Hepatocyte (in vitro differentiated cells): ENCODE measurements around the gene DIS3. TPM values are rescaled to one million over a fixed set of nuclear protein-coding genes. Genes with fewer than 3 reads are reported as not detected.
"Not testable (repeated sequence)": the region's sequence is repeated elsewhere in the genome, so short reads cannot be mapped to it uniquely, and the experiment has no call there.

ENCODE experiments used
- DNase-seq: peaks from one replicate; pipeline ENCODE4 v3.0.0-alpha.2; 2016; ENCODE audit warnings: low spot score
- H2AFZ ChIP-seq: fragments of 200-600 bp; sonication (generic); 2 replicates; pipeline ENCODE4 v1.6.0; 2016; ENCODE audit warnings: antibody characterized with exemption, mild to moderate bottlenecking
- H3K27ac ChIP-seq: fragments of 200-600 bp; sonication (generic); 2 replicates; pipeline ENCODE4 v1.5.1; 2016; ENCODE audit warnings: mild to moderate bottlenecking
- H3K27me3 ChIP-seq: fragments of 200-600 bp; sonication (generic); 2 replicates; pipeline ENCODE4 v1.6.1; 2016
- H3K36me3 ChIP-seq: fragments of 200-600 bp; sonication (generic); replicated peaks from 2 replicates; pipeline ENCODE4 v1.5.1; 2016; ENCODE audit warnings: low read depth; ENCODE audit not compliant: insufficient read depth
- H3K4me1 ChIP-seq: fragments of 200-600 bp; sonication (generic); 2 replicates; pipeline ENCODE4 v1.5.1; 2016; ENCODE audit warnings: mild to moderate bottlenecking, moderate library complexity; ENCODE audit not compliant: insufficient read depth
- H3K4me2 ChIP-seq: fragments of 200-600 bp; sonication (generic); 2 replicates; pipeline ENCODE4 v1.6.0; 2016
- H3K4me3 ChIP-seq: fragments of 200-600 bp; sonication (generic); 2 replicates; pipeline ENCODE4 v1.5.1; 2016; ENCODE audit warnings: mild to moderate bottlenecking
- H3K79me2 ChIP-seq: fragments of 200-600 bp; sonication (generic); 2 replicates; pipeline ENCODE4 v1.6.0; 2017; ENCODE audit warnings: mild to moderate bottlenecking
- H3K9me2 ChIP-seq: fragments of 200-600 bp; sonication (generic); replicated peaks from 2 replicates; pipeline ENCODE4 v1.6.0; 2017; ENCODE audit warnings: mild to moderate bottlenecking; ENCODE audit not compliant: insufficient read depth
- H3K9me3 ChIP-seq: fragments of 200-600 bp; sonication (generic); 2 replicates; pipeline ENCODE4 v1.5.1; 2016; ENCODE audit warnings: low read depth, mild to moderate bottlenecking
- H4K20me1 ChIP-seq: fragments of 200-600 bp; sonication (generic); 2 replicates; pipeline ENCODE4 v1.6.0; 2016; ENCODE audit warnings: mild to moderate bottlenecking; ENCODE audit not compliant: insufficient read depth, poor library complexity, severe bottlenecking
- EZH2 ChIP-seq: fragments of 200-600 bp; sonication (generic); IDR thresholded peaks from 2 replicates; pipeline ENCODE4 v1.6.1; 2016; ENCODE audit warnings: antibody characterized with exemption, mild to moderate bottlenecking, borderline replicate concordance
- EZH2phosphoT487 ChIP-seq: fragments of 200-600 bp; sonication (generic); IDR thresholded peaks from one replicate; pipeline ENCODE4 v1.6.1; 2018; ENCODE audit warnings: antibody characterized with exemption, mild to moderate bottlenecking, low read depth, moderate library complexity; ENCODE audit not compliant: unreplicated experiment, severe bottlenecking
- WGBS: methylation state at CpG from one replicate; pipeline ENCODE4 v1.1.6; 2016; ENCODE audit warnings: low lambda C conversion rate; ENCODE audit errors: missing lambda C conversion rate; 5-methylcytosine and 5-hydroxymethylcytosine counted together
- polyA plus RNA-seq: library from polyadenylated mRNA; unstranded; fragments of >200 nt; fragmentation: Nextera tagmentation; extraction: Ambion mirVana; gene quantifications from 2 replicates; pipeline ENCODE4 v1.2.1, GENCODE V29; 2016
- total RNA-seq: library from RNA; depleted of rRNA; stranded (reverse); fragments of >200 nt; gene quantifications from 2 replicates; pipeline ENCODE4 v1.2.3, GENCODE V29; 2014
- TF ChIP-seq, protein P1 (sequence below): fragments of 200-600 bp; sonication (generic); IDR thresholded peaks from 2 replicates; pipeline ENCODE4 v1.5.1; 2016; ENCODE audit warnings: antibody characterized with exemption, mild to moderate bottlenecking; ENCODE audit not compliant: poor library complexity

The DIS3 gene
- total and polyA plus RNA-seq, 2 experiments from 2014 or later = 11.7 to 37.0 TPM

DNA sequence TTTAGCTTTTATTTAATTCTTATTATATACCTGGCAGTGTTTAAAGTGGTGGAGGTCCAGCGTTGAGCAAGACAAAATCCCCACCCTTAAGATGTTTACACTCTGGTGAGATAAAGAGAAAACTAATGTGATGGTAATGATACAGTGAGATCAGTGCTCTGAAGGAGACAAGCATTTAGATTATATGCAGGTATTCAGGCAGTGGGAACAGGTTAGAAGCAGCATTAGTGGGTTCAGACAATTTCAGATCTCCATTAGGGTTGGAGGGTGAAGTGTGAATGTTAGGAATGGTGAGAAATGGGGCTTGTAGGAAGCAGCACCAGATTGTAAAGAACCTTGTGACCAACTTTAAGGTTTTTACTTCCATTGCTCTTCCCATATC is 39.2 kb upstream of the DIS3 start:
- H3K79me2 ChIP-seq = no peaks in the 10 kb centered on the region
- no peak overlapping the region for H3K27ac ChIP-seq
- no peaks in the 10 kb centered on the region for H3K27me3 ChIP-seq
- no peak overlapping the region for H3K4me2 ChIP-seq
- H3K9me2 ChIP-seq = no peaks in the 10 kb centered on the region
- H4K20me1 ChIP-seq = no peaks in the 10 kb centered on the region
- no peak overlapping the region for H3K4me3 ChIP-seq
- TF ChIP-seq EZH2 = no peak
- TF ChIP-seq, protein P1, sequence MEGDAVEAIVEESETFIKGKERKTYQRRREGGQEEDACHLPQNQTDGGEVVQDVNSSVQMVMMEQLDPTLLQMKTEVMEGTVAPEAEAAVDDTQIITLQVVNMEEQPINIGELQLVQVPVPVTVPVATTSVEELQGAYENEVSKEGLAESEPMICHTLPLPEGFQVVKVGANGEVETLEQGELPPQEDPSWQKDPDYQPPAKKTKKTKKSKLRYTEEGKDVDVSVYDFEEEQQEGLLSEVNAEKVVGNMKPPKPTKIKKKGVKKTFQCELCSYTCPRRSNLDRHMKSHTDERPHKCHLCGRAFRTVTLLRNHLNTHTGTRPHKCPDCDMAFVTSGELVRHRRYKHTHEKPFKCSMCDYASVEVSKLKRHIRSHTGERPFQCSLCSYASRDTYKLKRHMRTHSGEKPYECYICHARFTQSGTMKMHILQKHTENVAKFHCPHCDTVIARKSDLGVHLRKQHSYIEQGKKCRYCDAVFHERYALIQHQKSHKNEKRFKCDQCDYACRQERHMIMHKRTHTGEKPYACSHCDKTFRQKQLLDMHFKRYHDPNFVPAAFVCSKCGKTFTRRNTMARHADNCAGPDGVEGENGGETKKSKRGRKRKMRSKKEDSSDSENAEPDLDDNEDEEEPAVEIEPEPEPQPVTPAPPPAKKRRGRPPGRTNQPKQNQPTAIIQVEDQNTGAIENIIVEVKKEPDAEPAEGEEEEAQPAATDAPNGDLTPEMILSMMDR = no peak
- TF ChIP-seq EZH2phosphoT487 = no peak
- WGBS = 8% methylated on average over 1 of the region's 1 CpG
- no peaks in the 10 kb centered on the region for H3K4me1 ChIP-seq
- no peak overlapping the region for H2AFZ ChIP-seq
- H3K36me3 ChIP-seq = no peaks in the 10 kb centered on the region
- DNase-seq = no peak
- no peaks in the 10 kb centered on the region for H3K9me3 ChIP-seq

- H3K4me3 ChIP-seq = no peak overlapping the region
- no peaks in the 10 kb centered on the region for H3K27me3 ChIP-seq
- no peak for TF ChIP-seq EZH2phosphoT487
- TF ChIP-seq, protein P1 = no peak
- TF ChIP-seq EZH2 = no peak
- no peak overlapping the region for H3K4me2 ChIP-seq
- H3K4me1 ChIP-seq = no peaks in the 10 kb centered on the region
- H3K9me2 ChIP-seq = no peaks in the 10 kb centered on the region
- DNase-seq = peak; percentile 25
- H3K79me2 ChIP-seq = no peaks in the 10 kb centered on the region
- no peaks in the 10 kb centered on the region for H3K9me3 ChIP-seq
- H4K20me1 ChIP-seq = no peaks in the 10 kb centered on the region
- WGBS = 78% methylated on average over 8 of the region's 8 CpGs
- no peaks in the 10 kb centered on the region for H3K36me3 ChIP-seq
- H3K27ac ChIP-seq = no peak overlapping the region
- H2AFZ ChIP-seq = no peak overlapping the region
Measured at GRCh38 chr13:72820156-72820897, 38.6 kb upstream of the DIS3 start.

DNA sequence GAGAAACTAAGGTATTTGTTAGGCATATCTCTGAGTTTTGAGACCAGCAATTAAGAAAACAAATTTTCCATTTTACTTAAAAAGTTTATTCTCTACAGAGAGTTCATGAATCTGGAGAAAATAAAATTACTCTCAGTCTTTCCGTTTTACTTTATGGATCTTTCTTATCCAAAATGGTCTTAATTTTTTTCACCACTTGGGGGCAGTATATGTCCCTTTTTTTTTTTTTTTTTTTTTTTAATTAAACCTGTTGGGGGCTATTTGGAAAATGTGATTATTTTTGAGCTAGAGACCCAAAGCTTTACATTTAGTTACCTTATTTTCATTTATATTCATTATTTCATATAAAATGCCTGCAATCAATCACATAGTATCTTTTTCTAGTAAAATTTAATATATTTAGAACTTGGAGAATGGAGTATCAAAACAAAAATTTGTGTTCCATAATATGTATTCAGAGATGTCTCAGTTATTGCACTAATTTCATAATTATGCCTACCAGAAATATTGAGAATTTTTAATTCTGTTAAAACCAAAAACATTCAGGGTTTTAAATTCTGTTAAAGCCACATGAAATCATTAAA is 27.3 kb upstream of the DIS3 start:
- Histone ChIP-seq H3K4me2 (no peak overlapping the region), H4K20me1 (no peaks in the 10 kb centered on the region), H3K27ac (no peak overlapping the region), H3K4me1 (no peaks in the 10 kb centered on the region), H3K4me3 (no peak overlapping the region), H3K9me2 (no peaks in the 10 kb centered on the region), H3K27me3 (no peaks in the 10 kb centered on the region), H3K9me3 (no peaks in the 10 kb centered on the region), H3K36me3 (no peaks in the 10 kb centered on the region), H3K79me2 (no peaks in the 10 kb centered on the region), H2AFZ (no peak overlapping the region)
- peak; percentile 8 for DNase-seq
- TF ChIP-seq EZH2 = no peak
- no peak for TF ChIP-seq EZH2phosphoT487
- TF ChIP-seq, protein P1 = peak; percentile 65
- 9% methylated on average over 1 of the region's 1 CpG for WGBS

DNA sequence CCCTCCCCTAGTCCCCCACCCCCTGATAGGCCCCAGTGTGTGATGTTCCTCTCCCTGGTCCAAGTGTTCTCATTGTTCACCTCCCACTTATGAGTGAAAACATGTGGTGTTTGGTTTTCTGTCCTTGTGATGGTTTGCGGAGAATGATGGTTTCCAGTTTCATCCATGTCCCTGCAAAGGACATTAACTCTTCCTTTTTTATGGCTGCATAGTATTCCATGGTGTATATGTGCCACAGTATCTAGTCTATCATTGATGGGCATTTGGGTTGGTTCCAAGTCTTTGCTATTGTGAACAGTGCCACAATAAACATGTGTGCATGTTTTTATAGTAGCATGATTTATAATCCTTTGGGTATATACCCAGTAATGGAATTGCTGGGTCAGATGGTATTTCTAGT is 24.8 kb upstream of the DIS3 start:
- H3K36me3 ChIP-seq, H3K4me2 ChIP-seq, H3K4me1 ChIP-seq, H3K4me3 ChIP-seq, H3K9me3 ChIP-seq, H3K27ac ChIP-seq, H2AFZ ChIP-seq, H3K79me2 ChIP-seq, H3K27me3 ChIP-seq, DNase-seq, H4K20me1 ChIP-seq, H3K9me2 ChIP-seq: not testable (repeated sequence)
- 90% methylated on average over 1 of the region's 1 CpG for WGBS
